Activated CD8-positive, alpha-beta T cell treated with anti-CD3 and anti-CD28 coated beads for 36 hours (primary cell): ENCODE measurements around the gene CAMKK2. TPM values are rescaled to one million over a fixed set of nuclear protein-coding genes. Genes with fewer than 3 reads are reported as not detected.
"Not testable (repeated sequence)": the region's sequence is repeated elsewhere in the genome, so short reads cannot be mapped to it uniquely, and the experiment has no call there.

Source experiments
- ATAC-seq: fragments of 200-7000 bp; cut with Tn5 transposase; one replicate; pipeline ENCODE4 v1.10.0; 2021; ENCODE audit warnings: mild to moderate bottlenecking, moderate library complexity
- CTCF ChIA-PET: fragments of 350-600 bp; sonication (Branson Sonifier 250); formaldehyde crosslinking; loops from one replicate; lab custom pipeline; 2021; ENCODE audit warnings: antibody characterized with exemption; lab: Charles Lee
- POLR2A ChIA-PET: fragments of 350-600 bp; sonication (Branson Sonifier 250); formaldehyde crosslinking; loops from one replicate; lab custom pipeline; 2021; ENCODE audit warnings: antibody characterized with exemption; lab: Charles Lee
- DNase-seq: peaks from one replicate; pipeline ENCODE4 v3.0.0-alpha.2; 2020
- H3K27ac Mint-ChIP-seq: one replicate; pipeline ENCODE4 v1.8.0; 2021; ENCODE audit warnings: mild to moderate bottlenecking, mixed read lengths
- H3K27me3 Mint-ChIP-seq: one replicate; pipeline ENCODE4 v1.8.0; 2021; ENCODE audit warnings: mixed read lengths
- H3K36me3 Mint-ChIP-seq: one replicate; pipeline ENCODE4 v1.8.0; 2021; ENCODE audit warnings: low read depth, mixed read lengths
- H3K4me1 Mint-ChIP-seq: one replicate; pipeline ENCODE4 v1.8.0; 2021; ENCODE audit warnings: low read depth, mixed read lengths
- H3K4me3 Mint-ChIP-seq: one replicate; pipeline ENCODE4 v1.8.0; 2021; ENCODE audit warnings: mild to moderate bottlenecking, moderate library complexity, mixed read lengths
- H3K9me3 Mint-ChIP-seq: one replicate; pipeline ENCODE4 v1.8.0; 2021; ENCODE audit warnings: mixed read lengths
- CTCF ChIP-seq: fragments of 200-600 bp; IDR thresholded peaks from one replicate; pipeline ENCODE4 v1.8.0; 2022; ENCODE audit warnings: antibody characterized with exemption, mild to moderate bottlenecking
- intact Hi-C: fragments of 100-400 bp; cut with micrococcal nuclease; formaldehyde crosslinking; loops from one replicate; pipeline ENCODE4 v1.10.0; 2022
- total RNA-seq, 2 experiments: library from RNA; stranded (reverse); gene quantifications; one replicate each; pipeline ENCODE4 v1.2.3, GENCODE V29; 2021

Gene CAMKK2
- total RNA-seq, 2 experiments from 2014 or later, result 25.2 to 28.0 TPM

GRCh38 chr12:121282072-121282742 lies 14.3 kb downstream of the CAMKK2 start:
- ChIA-PET POLR2A (interaction anchor here (0.7 kb wide), 1 partner anchor 43 kb away, joined by 3 read pairs; no protein-coding TSS in a partner anchor), CTCF (no interaction called here)
- ATAC-seq (no peak), DNase-seq (no peak)
- Mint-ChIP-seq H3K27ac (no peak overlapping the region), H3K4me3 (no peak overlapping the region), H3K27me3 (no peaks in the 10 kb centered on the region), H3K4me1 (peaks cover 3% of the 10 kb centered on the region), H3K36me3 (peaks cover 13% of the 10 kb centered on the region), H3K9me3 (no peaks in the 10 kb centered on the region)
- intact Hi-C loops, result no loop called here
- no peak for TF ChIP-seq CTCF

- intact Hi-C loops, H3K9me3 Mint-ChIP-seq, H3K4me1 Mint-ChIP-seq, ATAC-seq, H3K27ac Mint-ChIP-seq, CTCF ChIA-PET, POLR2A ChIA-PET, H3K4me3 Mint-ChIP-seq, DNase-seq, H3K27me3 Mint-ChIP-seq: not testable (repeated sequence)
- H3K36me3 Mint-ChIP-seq, result peaks cover 16% of the 10 kb centered on the region
Observed at GRCh38 chr12:121281116-121281515, 15.4 kb downstream of the CAMKK2 start.

- POLR2A ChIA-PET, CTCF ChIA-PET, H3K4me3 Mint-ChIP-seq, DNase-seq, ATAC-seq, intact Hi-C loops, H3K27ac Mint-ChIP-seq, H3K9me3 Mint-ChIP-seq, H3K27me3 Mint-ChIP-seq, H3K4me1 Mint-ChIP-seq: not testable (repeated sequence)
- peaks cover 18% of the 10 kb centered on the region for H3K36me3 Mint-ChIP-seq
Observed at GRCh38 chr12:121280531-121280930, 16.0 kb downstream of the CAMKK2 start.

- DNase-seq (no peak), ATAC-seq (no peak)
- ChIA-PET POLR2A (no interaction called here), CTCF (interaction anchor here (1.3 kb wide), 1 partner anchor 9 kb away, joined by 3 read pairs; no protein-coding TSS in a partner anchor)
- TF ChIP-seq CTCF, result no peak
- H3K4me1 Mint-ChIP-seq, result peaks cover 8% of the 10 kb centered on the region
- no peak overlapping the region for H3K27ac Mint-ChIP-seq
- no peaks in the 10 kb centered on the region for H3K27me3 Mint-ChIP-seq
- H3K9me3 Mint-ChIP-seq, result no peaks in the 10 kb centered on the region
- H3K36me3 Mint-ChIP-seq, result peaks cover 19% of the 10 kb centered on the region
- intact Hi-C loops, result no loop called here
- H3K4me3 Mint-ChIP-seq, result no peak overlapping the region
Observed at GRCh38 chr12:121279507-121279915, 17.0 kb downstream of the CAMKK2 start.

GRCh38 chr12:121279071-121279375 lies 17.5 kb downstream of the CAMKK2 start:
- H3K4me3 Mint-ChIP-seq, result no peak overlapping the region
- ATAC-seq (no peak), DNase-seq (no peak)
- CTCF ChIA-PET, result interaction anchor here (1.3 kb wide), 1 partner anchor 8 kb away, joined by 3 read pairs; no protein-coding TSS in a partner anchor
- no peaks in the 10 kb centered on the region for H3K9me3 Mint-ChIP-seq
- TF ChIP-seq CTCF, result no peak
- intact Hi-C loops, result no loop called here
- H3K4me1 Mint-ChIP-seq, result peaks cover 8% of the 10 kb centered on the region
- POLR2A ChIA-PET, result no interaction called here
- no peaks in the 10 kb centered on the region for H3K27me3 Mint-ChIP-seq
- H3K36me3 Mint-ChIP-seq, result peaks cover 19% of the 10 kb centered on the region
- H3K27ac Mint-ChIP-seq, result no peak overlapping the region
